HT1080 (cell line): ENCODE data around the gene CDK2. TPM values are rescaled to one million over a fixed set of nuclear protein-coding genes. Genes with fewer than 3 reads are reported as not detected.

Source experiments
- DNase-seq: peaks from one replicate; pipeline ENCODE4 v3.0.0-alpha.2; 2015; ENCODE audit warnings: low read depth
- total RNA-seq: library from RNA; depleted of rRNA; stranded (reverse); fragments of >200 nt; shearing (Covaris generic); gene quantifications from 2 replicates; pipeline ENCODE4 v1.2.3, GENCODE V29; 2014; rRNA removed

The CDK2 gene
- total RNA-seq, 1 experiment from 2014 or later: 97.2 TPM

- no peak for DNase-seq
Measured at GRCh38 chr12:56011509-56012090, 45.0 kb downstream of the CDK2 start.

- no peak for DNase-seq
Measured at GRCh38 chr12:56013482-56013881, 46.9 kb downstream of the CDK2 start.

GRCh38 chr12:56014205-56014604 is 47.6 kb downstream of the CDK2 start:
- DNase-seq: no peak

GRCh38 chr12:56017181-56017580 is 50.6 kb downstream of the CDK2 start:
- no peak for DNase-seq

GRCh38 chr12:56018356-56018755 is 51.7 kb downstream of the CDK2 start:
- no peak for DNase-seq

- no peak for DNase-seq
Measured at GRCh38 chr12:56020423-56021184, 54.0 kb downstream of the CDK2 start, which contains the start of gene IKZF4. IKZF4 (plus strand) TSS chr12:56021043; CDS start chr12:56021494, 451 bp downstream.

GRCh38 chr12:56021889-56022497 is 55.4 kb downstream of the CDK2 start:
- no peak for DNase-seq

Other genes with a start within 250 kb of the CDK2 start
- 2.7 and 3.2 TPM in 2 replicates for gene RDH5, start 246.4 kb upstream of the CDK2 start, total RNA-seq
- 562 and 623 TPM in 2 replicates for gene CD63, start 237.8 kb upstream of the CDK2 start, total RNA-seq
- 11.1 and 12.5 TPM in 2 replicates for gene GDF11, start 223.7 kb upstream of the CDK2 start, total RNA-seq
- gene SARNP, start 149.1 kb upstream of the CDK2 start, total RNA-seq: 70.6 and 79.4 TPM in 2 replicates
- gene ORMDL2, start 148.8 kb upstream of the CDK2 start, total RNA-seq: 42.8 and 48.5 TPM in 2 replicates
- 52.2 and 59.2 TPM in 2 replicates for gene DNAJC14, start 137.2 kb upstream of the CDK2 start, total RNA-seq
- 0.37 and 0.58 TPM in 2 replicates for gene MMP19, start 123.9 kb upstream of the CDK2 start, total RNA-seq
- gene PYM1, start 38.9 kb upstream of the CDK2 start, total RNA-seq: 37.0 and 38.0 TPM in 2 replicates
- 49.6 and 56.6 TPM in 2 replicates for gene DGKA, start 35.7 kb upstream of the CDK2 start, total RNA-seq
- gene PMEL, start 788 bp upstream of the CDK2 start, total RNA-seq: 1.1 and 3.3 TPM in 2 replicates
- gene RAB5B, start 7.2 kb downstream of the CDK2 start, total RNA-seq: 25.8 and 34.4 TPM in 2 replicates
- gene SUOX, start 30.4 kb downstream of the CDK2 start, total RNA-seq: 15.7 and 15.9 TPM in 2 replicates
- gene IKZF4, start 54.2 kb downstream of the CDK2 start, total RNA-seq: 0.80 and 1.9 TPM in 2 replicates
- 855 and 1,056 TPM in 2 replicates for gene RPS26, start 75.1 kb downstream of the CDK2 start, total RNA-seq
- 1.2 and 1.4 TPM in 2 replicates for gene ERBB3, start 113.3 kb downstream of the CDK2 start, total RNA-seq
- gene PA2G4, start 137.7 kb downstream of the CDK2 start, total RNA-seq: 526 and 607 TPM in 2 replicates
- gene RPL41, start 149.8 kb downstream of the CDK2 start, total RNA-seq: 3,633 and 5,394 TPM in 2 replicates
- 2.7 and 5.6 TPM in 2 replicates for gene ZC3H10, start 151.4 kb downstream of the CDK2 start, total RNA-seq
- 134 and 140 TPM in 2 replicates for gene ESYT1, start 161.4 kb downstream of the CDK2 start, total RNA-seq
- 127 and 137 TPM in 2 replicates for gene MYL6B, start 185.8 kb downstream of the CDK2 start, total RNA-seq
- gene MYL6, start 191.5 kb downstream of the CDK2 start, total RNA-seq: 1,272 and 2,138 TPM in 2 replicates
- 36.8 and 44.3 TPM in 2 replicates for gene SMARCC2, start 222.7 kb downstream of the CDK2 start, total RNA-seq